Activated naive CD8-positive, alpha-beta T cell (primary cell): ENCODE data around the gene GSKIP.

ENCODE experiments used
- H3K27ac Mint-ChIP-seq: one replicate; pipeline ENCODE4 v1.8.0; 2021; ENCODE audit warnings: mixed read lengths
- H3K27me3 Mint-ChIP-seq: one replicate; pipeline ENCODE4 v1.8.0; 2021; ENCODE audit warnings: mixed read lengths
- H3K36me3 Mint-ChIP-seq: one replicate; pipeline ENCODE4 v1.8.0; 2021; ENCODE audit warnings: mixed read lengths
- H3K4me1 Mint-ChIP-seq: one replicate; pipeline ENCODE4 v1.8.0; 2021; ENCODE audit warnings: low read depth, mixed read lengths
- H3K4me3 Mint-ChIP-seq: one replicate; pipeline ENCODE4 v1.8.0; 2021; ENCODE audit warnings: mild to moderate bottlenecking, mixed read lengths
- H3K9me3 Mint-ChIP-seq: one replicate; pipeline ENCODE4 v1.8.0; 2021; ENCODE audit warnings: low read depth, mixed read lengths

GSKIP gene

DNA sequence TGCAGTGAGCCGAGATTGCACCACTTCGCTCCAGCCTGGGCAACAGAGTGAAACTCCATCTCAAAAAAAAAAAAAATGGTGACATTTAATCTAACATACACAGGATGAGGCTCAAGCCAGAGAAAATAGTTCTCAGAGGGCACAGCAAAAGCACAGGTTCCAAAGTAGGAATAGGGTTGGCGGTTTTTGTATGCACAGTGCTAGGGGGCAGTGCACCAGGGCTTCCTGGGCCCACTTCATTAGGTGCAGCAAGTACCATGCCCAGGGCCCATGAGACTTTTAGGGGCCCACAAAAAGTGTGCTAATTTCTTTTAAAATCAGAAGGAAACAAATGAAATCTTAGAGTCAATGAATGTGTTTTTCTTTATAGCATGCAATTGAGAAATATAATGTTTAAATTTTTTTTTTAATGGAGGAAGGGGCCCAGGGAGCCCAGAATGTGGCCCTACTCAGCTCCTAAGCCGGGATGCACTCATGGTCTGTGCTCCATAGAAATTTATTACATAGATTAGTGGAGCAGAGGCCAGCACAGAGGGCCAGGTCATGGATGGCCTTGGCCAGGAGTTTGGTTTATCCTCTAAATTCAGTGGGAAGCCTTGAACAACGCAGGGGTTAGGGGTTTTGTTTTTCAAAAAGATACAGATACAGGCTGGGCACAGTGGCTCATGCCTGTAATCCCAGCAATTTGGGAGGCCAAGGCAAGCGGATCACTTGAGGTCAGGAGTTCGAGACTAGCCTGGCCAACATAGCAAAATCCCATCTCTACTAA is 30.9 kb downstream of the GSKIP start:
- Mint-ChIP-seq H3K27me3 (peaks cover 6% of the 10 kb centered on the region), H3K4me3 (no peak overlapping the region), H3K36me3 (no peaks in the 10 kb centered on the region), H3K9me3 (no peaks in the 10 kb centered on the region), H3K4me1 (peaks cover 9% of the 10 kb centered on the region), H3K27ac (no peak overlapping the region)

DNA sequence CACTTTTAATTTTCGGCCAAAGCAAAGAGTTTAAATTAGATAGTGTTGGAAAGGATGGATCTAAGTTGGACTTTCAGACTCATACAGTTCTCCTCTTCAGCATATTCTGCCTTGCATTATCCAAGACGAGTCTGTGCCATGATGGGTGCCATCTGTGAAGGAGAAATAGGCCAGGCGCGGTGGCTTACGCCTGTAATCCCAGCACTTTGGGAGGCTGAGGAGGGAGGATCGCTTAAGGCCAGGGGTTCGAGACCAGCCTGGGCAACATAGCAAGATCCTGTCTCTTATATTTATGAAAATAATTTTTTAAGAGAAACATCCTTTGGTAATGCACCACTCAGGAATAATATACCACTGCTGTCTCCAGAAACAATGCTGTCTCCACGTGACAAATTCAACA is 35.1 kb downstream of the GSKIP start:
- H3K9me3 Mint-ChIP-seq: no peaks in the 10 kb centered on the region
- no peak overlapping the region for H3K4me3 Mint-ChIP-seq
- H3K27ac Mint-ChIP-seq: no peak overlapping the region
- H3K4me1 Mint-ChIP-seq: no peaks in the 10 kb centered on the region
- H3K27me3 Mint-ChIP-seq: peaks cover 3% of the 10 kb centered on the region
- H3K36me3 Mint-ChIP-seq: no peaks in the 10 kb centered on the region

DNA sequence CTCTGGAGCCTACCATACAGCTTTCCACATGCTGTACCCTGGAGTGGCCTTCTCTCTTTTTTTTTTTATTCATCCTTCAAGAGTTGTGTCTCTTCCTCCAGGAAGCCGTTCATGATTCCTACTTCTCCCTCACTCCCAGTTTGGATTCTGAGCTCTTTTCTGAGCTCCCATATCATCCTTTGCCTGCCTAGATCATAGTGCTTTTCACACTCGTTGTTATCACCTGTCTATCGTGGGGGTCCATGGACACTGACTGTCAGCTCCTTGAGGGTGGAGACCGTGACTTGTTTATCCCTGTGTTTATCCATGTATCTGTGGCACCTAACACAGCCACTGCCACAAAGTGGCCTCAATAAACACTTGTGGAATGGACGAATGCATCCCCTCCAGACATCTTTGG is 35.6 kb downstream of the GSKIP start:
- Mint-ChIP-seq H3K9me3 (no peaks in the 10 kb centered on the region), H3K27me3 (peaks cover 3% of the 10 kb centered on the region), H3K27ac (no peak overlapping the region), H3K4me3 (no peak overlapping the region), H3K36me3 (no peaks in the 10 kb centered on the region), H3K4me1 (no peaks in the 10 kb centered on the region)

DNA sequence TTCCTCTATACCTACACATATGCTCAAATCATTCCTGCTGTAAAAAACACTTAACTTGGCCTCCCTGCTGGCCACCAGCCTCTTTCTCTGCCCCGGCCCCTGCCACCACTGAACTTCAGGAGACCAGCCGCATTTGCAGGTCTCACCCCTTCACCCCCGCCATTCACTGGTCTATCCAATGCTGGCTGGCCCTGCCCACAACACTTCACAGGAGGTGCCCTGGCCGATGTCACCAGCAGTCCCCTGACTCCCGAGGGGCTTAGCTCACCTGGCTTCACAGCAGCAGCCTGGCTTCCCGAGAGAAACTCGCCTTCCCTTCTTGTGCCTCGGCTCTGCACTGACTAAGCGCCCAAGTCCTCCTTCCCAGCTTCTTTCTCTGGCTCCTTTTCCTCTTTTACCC is 36.1 kb downstream of the GSKIP start:
- no peaks in the 10 kb centered on the region for H3K36me3 Mint-ChIP-seq
- H3K9me3 Mint-ChIP-seq: no peaks in the 10 kb centered on the region
- H3K27ac Mint-ChIP-seq: no peak overlapping the region
- no peak overlapping the region for H3K4me3 Mint-ChIP-seq
- H3K4me1 Mint-ChIP-seq: no peaks in the 10 kb centered on the region
- H3K27me3 Mint-ChIP-seq: peaks cover 3% of the 10 kb centered on the region

DNA sequence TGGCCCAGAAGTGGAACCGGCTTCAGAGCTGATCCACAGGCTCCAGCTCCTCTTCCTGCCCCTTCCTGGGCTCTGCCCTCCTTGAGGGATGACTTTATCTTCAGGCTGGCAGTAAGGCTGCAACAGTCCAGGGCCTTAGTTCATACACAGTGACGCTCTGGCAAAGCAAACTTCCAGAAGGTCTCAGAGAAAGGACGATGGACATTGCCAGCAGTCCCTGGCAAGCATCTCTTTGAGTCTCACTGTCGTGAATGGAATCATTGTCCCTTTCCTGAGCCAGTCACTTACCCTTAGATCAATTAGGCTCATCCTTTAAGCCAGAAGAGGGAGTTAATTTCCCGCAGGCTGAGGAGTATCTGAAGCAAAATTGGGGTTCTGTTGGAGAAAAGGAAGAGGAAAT is 37.2 kb downstream of the GSKIP start:
- H3K27ac Mint-ChIP-seq: no peak overlapping the region
- H3K36me3 Mint-ChIP-seq: no peaks in the 10 kb centered on the region
- no peaks in the 10 kb centered on the region for H3K27me3 Mint-ChIP-seq
- no peaks in the 10 kb centered on the region for H3K9me3 Mint-ChIP-seq
- no peak overlapping the region for H3K4me3 Mint-ChIP-seq
- H3K4me1 Mint-ChIP-seq: no peaks in the 10 kb centered on the region

DNA sequence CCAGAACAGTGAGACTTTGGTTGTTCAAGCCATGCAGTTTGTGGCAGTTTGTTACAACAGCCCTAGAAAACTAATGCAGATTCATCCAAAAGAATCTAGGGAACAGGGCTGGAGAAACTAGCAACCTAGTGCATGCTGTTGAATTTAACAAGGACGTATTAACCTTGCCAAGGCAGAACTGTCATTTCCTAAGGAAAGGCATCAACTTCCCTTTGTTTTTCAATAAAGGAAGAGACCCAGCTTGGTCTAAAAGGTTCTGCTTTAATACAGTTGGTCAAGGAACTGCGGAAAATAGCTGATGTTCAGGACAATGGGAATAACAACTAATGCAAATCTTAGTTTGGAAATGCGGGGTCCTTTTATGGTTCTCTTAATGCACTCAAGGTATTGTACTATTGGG is 40.1 kb downstream of the GSKIP start:
- no peaks in the 10 kb centered on the region for H3K36me3 Mint-ChIP-seq
- H3K4me3 Mint-ChIP-seq: no peak overlapping the region
- no peak overlapping the region for H3K27ac Mint-ChIP-seq
- no peaks in the 10 kb centered on the region for H3K4me1 Mint-ChIP-seq
- no peaks in the 10 kb centered on the region for H3K9me3 Mint-ChIP-seq
- no peaks in the 10 kb centered on the region for H3K27me3 Mint-ChIP-seq

DNA sequence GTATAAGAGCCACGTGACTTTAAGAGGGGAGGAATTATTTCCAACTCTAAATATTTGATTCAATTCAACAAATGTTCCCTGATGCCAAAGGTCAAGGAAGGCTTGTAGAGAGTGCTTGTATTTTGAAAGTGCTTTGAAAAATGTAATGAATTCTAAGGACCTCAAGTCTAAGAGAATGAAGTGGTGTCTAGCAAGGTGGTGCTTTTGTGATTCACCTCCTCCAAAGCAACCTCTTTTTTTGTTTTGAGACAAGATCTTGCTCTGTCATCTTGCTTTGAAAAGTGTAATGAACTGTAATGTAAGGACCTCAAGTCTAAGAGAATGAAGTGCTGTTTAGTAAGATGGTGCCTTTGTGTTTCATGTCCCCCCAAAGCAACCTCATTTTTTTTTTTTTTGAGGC is 42.4 kb downstream of the GSKIP start:
- no peaks in the 10 kb centered on the region for H3K4me1 Mint-ChIP-seq
- H3K4me3 Mint-ChIP-seq: no peak overlapping the region
- H3K27ac Mint-ChIP-seq: no peak overlapping the region
- H3K9me3 Mint-ChIP-seq: no peaks in the 10 kb centered on the region
- H3K27me3 Mint-ChIP-seq: no peaks in the 10 kb centered on the region
- H3K36me3 Mint-ChIP-seq: no peaks in the 10 kb centered on the region

DNA sequence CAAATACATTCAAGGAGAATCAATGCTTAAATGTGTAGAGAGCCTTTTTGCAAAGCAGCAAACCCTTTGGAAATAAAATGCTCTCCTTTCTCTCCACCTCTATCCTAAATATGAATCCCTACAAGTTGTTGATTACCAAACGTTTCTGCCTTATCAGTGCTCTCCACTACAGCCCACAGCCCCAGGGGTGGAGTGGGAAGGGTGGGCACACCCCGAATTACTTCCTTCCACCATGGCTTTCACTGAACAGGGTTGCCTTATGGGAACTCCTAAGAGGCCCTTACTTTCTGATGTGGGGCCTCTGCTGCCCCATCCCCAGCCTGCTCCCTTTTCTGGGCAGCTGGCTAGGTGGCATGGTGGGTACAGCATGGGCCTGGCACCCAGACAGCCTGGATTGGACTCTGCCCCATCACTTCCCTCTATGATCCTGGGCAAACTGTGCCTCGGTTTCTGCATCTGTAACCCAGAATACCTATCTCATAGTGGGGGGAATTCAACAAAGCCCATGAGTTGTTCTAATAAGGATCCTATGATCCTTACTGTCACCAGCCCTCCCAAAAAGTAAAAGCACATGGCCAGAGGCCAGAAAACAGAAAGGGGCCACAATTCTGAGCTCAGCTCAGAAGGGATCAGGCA is 44.7 kb downstream of the GSKIP start:
- Mint-ChIP-seq H3K27me3 (no peaks in the 10 kb centered on the region), H3K4me3 (no peak overlapping the region), H3K4me1 (no peaks in the 10 kb centered on the region), H3K36me3 (no peaks in the 10 kb centered on the region), H3K27ac (no peak overlapping the region), H3K9me3 (no peaks in the 10 kb centered on the region)

DNA sequence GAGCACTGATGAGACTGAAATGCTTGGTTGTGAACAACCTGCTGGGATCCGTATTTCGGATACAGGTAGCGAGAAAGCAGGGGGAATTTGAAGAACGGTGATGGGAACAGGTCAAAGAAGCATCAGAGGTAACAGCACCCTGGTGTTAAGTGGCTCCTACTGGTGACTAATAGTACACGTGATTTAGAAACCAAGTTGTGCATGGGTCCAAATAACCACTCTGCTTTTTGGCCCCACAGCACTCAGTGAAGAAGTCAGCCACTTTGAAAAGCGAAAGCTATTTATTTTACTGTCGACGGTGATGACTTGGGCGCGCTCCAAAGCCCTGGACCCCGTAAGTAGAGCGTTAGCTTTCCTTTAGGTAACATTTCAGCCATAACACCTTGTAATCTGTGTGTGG is 45.3 kb downstream of the GSKIP start:
- H3K36me3 Mint-ChIP-seq: no peaks in the 10 kb centered on the region
- H3K4me3 Mint-ChIP-seq: no peak overlapping the region
- H3K27me3 Mint-ChIP-seq: no peaks in the 10 kb centered on the region
- H3K27ac Mint-ChIP-seq: no peak overlapping the region
- no peaks in the 10 kb centered on the region for H3K9me3 Mint-ChIP-seq
- no peaks in the 10 kb centered on the region for H3K4me1 Mint-ChIP-seq

DNA sequence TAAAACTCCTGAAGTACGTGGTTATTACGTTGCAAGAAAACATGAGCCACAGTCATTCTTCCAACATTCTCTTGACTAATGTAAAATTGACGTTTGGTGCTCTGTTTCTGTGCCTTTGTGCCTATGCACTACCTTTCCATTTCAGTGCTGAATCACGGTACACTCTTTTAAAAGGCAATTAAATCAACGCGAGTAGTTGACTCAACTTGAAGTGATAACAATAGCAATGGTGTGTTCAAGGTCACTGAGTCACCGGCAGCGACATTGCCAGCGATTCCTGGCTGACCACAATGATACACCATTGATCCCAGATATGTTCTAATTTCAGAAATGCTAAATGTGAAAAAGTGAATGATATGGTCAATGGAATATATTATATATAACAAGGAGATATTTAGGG is 46.4 kb downstream of the GSKIP start:
- H3K9me3 Mint-ChIP-seq: no peaks in the 10 kb centered on the region
- no peaks in the 10 kb centered on the region for H3K27me3 Mint-ChIP-seq
- no peaks in the 10 kb centered on the region for H3K36me3 Mint-ChIP-seq
- H3K4me1 Mint-ChIP-seq: no peaks in the 10 kb centered on the region
- no peak overlapping the region for H3K27ac Mint-ChIP-seq
- H3K4me3 Mint-ChIP-seq: no peak overlapping the region

- H3K9me3 Mint-ChIP-seq: no peaks in the 10 kb centered on the region
- no peak overlapping the region for H3K4me3 Mint-ChIP-seq
- H3K4me1 Mint-ChIP-seq: no peaks in the 10 kb centered on the region
- no peaks in the 10 kb centered on the region for H3K36me3 Mint-ChIP-seq
- no peaks in the 10 kb centered on the region for H3K27me3 Mint-ChIP-seq
- no peak overlapping the region for H3K27ac Mint-ChIP-seq
These were observed 46.8 kb downstream of the GSKIP start for GRCh38 chr14:96410119-96410518.

- Mint-ChIP-seq H3K9me3 (no peaks in the 10 kb centered on the region), H3K27me3 (no peaks in the 10 kb centered on the region), H3K4me3 (no peak overlapping the region), H3K27ac (no peak overlapping the region), H3K36me3 (no peaks in the 10 kb centered on the region), H3K4me1 (no peaks in the 10 kb centered on the region)
These were observed 50.2 kb downstream of the GSKIP start for GRCh38 chr14:96413526-96413925.

GRCh38 chr14:96415559-96415958 is 52.2 kb downstream of the GSKIP start:
- Mint-ChIP-seq H3K9me3 (no peaks in the 10 kb centered on the region), H3K27me3 (no peaks in the 10 kb centered on the region), H3K36me3 (no peaks in the 10 kb centered on the region), H3K27ac (no peak overlapping the region), H3K4me3 (no peak overlapping the region), H3K4me1 (no peaks in the 10 kb centered on the region)

GRCh38 chr14:96416292-96416691 is 53.0 kb downstream of the GSKIP start:
- Mint-ChIP-seq H3K9me3 (no peaks in the 10 kb centered on the region), H3K4me3 (no peak overlapping the region), H3K27me3 (no peaks in the 10 kb centered on the region), H3K27ac (no peak overlapping the region), H3K4me1 (no peaks in the 10 kb centered on the region), H3K36me3 (no peaks in the 10 kb centered on the region)

GRCh38 chr14:96417254-96417653 is 53.9 kb downstream of the GSKIP start:
- no peaks in the 10 kb centered on the region for H3K27me3 Mint-ChIP-seq
- H3K36me3 Mint-ChIP-seq: no peaks in the 10 kb centered on the region
- no peak overlapping the region for H3K4me3 Mint-ChIP-seq
- H3K4me1 Mint-ChIP-seq: no peaks in the 10 kb centered on the region
- no peak overlapping the region for H3K27ac Mint-ChIP-seq
- H3K9me3 Mint-ChIP-seq: no peaks in the 10 kb centered on the region

- Mint-ChIP-seq H3K9me3 (no peaks in the 10 kb centered on the region), H3K4me3 (no peak overlapping the region), H3K27me3 (no peaks in the 10 kb centered on the region), H3K27ac (no peak overlapping the region), H3K4me1 (no peaks in the 10 kb centered on the region), H3K36me3 (no peaks in the 10 kb centered on the region)
These were observed 54.7 kb downstream of the GSKIP start for GRCh38 chr14:96418075-96418474.
